B cell (primary cell): ENCODE results near the gene BCDIN3D. TPM values are rescaled to one million over a fixed set of nuclear protein-coding genes. Genes with fewer than 3 reads are reported as not detected.

ENCODE experiments used
- ATAC-seq: fragments of 200-7000 bp; cut with Tn5 transposase; one replicate; pipeline ENCODE4 v1.10.0; 2021; ENCODE audit warnings: low read depth, mild to moderate bottlenecking, moderate number of reproducible peaks, moderate library complexity
- CTCF ChIA-PET: fragments of 350-600 bp; sonication (Branson Sonifier 250); formaldehyde crosslinking; loops from one replicate; lab custom pipeline; 2021; ENCODE audit warnings: antibody characterized with exemption, inconsistent platforms; lab: Charles Lee
- POLR2A ChIA-PET: fragments of 350-600 bp; sonication (Branson Sonifier 250); formaldehyde crosslinking; loops from one replicate; lab custom pipeline; 2021; ENCODE audit warnings: antibody characterized with exemption; lab: Charles Lee
- DNase-seq: peaks from one replicate; pipeline ENCODE4 v3.0.0; 2013
- H2AFZ ChIP-seq: 2 replicates; pipeline ENCODE4 v1.6.1; 2012; ENCODE audit warnings: mild to moderate bottlenecking, low read depth, low read length; ENCODE audit not compliant: insufficient read depth, poor library complexity, severe bottlenecking
- H3K27ac ChIP-seq, 2 donors: 1 replicate in 1 of 2; 2 replicates in 1 of 2; pipeline ENCODE4 v1.5.1; 2012 to 2013; ENCODE audit warnings: low read length in 2 of 2, mild to moderate bottlenecking in 2 of 2, moderate library complexity in 1 of 2
- H3K27me3 ChIP-seq, 4 experiments: fragments of 200-600 bp in 1 of 4; sonication (generic) in 1 of 4; replicated peaks in 1 of 4; 1 replicate in 2 of 4; 2 replicates in 2 of 4; pipeline versions ENCODE4 v1.6.1 to v1.7.0; 2013 to 2016; ENCODE audit warnings: low read length in 3 of 4, mild to moderate bottlenecking in 2 of 4, mixed read lengths in 1 of 4, moderate library complexity in 1 of 4; ENCODE audit not compliant: insufficient read depth in 4 of 4, control insufficient read depth in 3 of 4; ENCODE audit errors: control extremely low read depth in 1 of 4
- H3K36me3 ChIP-seq, 2 experiments: replicated peaks in 1 of 2; 1 replicate in 1 of 2; 2 replicates in 1 of 2; pipeline versions ENCODE4 v1.6.1 to v1.7.1; 2013; ENCODE audit warnings: low read length in 1 of 2; ENCODE audit not compliant: insufficient read depth in 2 of 2, control insufficient read depth in 1 of 2; ENCODE audit errors: control extremely low read depth in 1 of 2, extremely low read depth in 1 of 2
- H3K4me1 ChIP-seq, 2 donors: fragments of 200-600 bp in 1 of 2; sonication (generic) in 1 of 2; 1 replicate in 1 of 2; 2 replicates in 1 of 2; pipeline versions ENCODE4 v1.5.1 to v1.6.1; 2013 to 2017; ENCODE audit warnings: low read length in 2 of 2; ENCODE audit not compliant: control insufficient read depth in 2 of 2, insufficient read depth in 2 of 2
- H3K4me2 ChIP-seq: replicated peaks from 2 replicates; pipeline ENCODE3; 2012; ENCODE audit warnings: mild to moderate bottlenecking, low read depth, low read length; ENCODE audit not compliant: poor library complexity, severe bottlenecking
- H3K4me3 ChIP-seq, 5 experiments: fragments of 200-600 bp in 1 of 5; sonication (generic) in 1 of 5; 1 replicate in 3 of 5; 2 replicates in 2 of 5; pipeline versions ENCODE4 v1.5.1 to v1.7.0; 2011 to 2016; ENCODE audit warnings: low read length in 4 of 5, mild to moderate bottlenecking in 4 of 5, low read depth in 2 of 5, control low read depth in 1 of 5, moderate library complexity in 1 of 5; ENCODE audit not compliant: insufficient read depth in 1 of 5; ENCODE audit errors: control extremely low read depth in 1 of 5, extremely low read depth in 1 of 5
- H3K79me2 ChIP-seq: fragments of 200-600 bp; sonication (generic); one replicate; pipeline ENCODE4 v1.6.0; 2016; ENCODE audit warnings: low read length; ENCODE audit not compliant: control insufficient read depth, insufficient read depth
- H3K9ac ChIP-seq: fragments of 200-600 bp; sonication (generic); 2 replicates; pipeline ENCODE4 v1.6.1; 2017; ENCODE audit warnings: mild to moderate bottlenecking, low read length, moderate library complexity
- H3K9me3 ChIP-seq, 3 donors: one replicate each; pipeline versions ENCODE4 v1.6.1 to v1.7.1; 2013; ENCODE audit warnings: low read length in 2 of 3; ENCODE audit not compliant: control insufficient read depth in 2 of 3, insufficient read depth in 1 of 3; ENCODE audit errors: control extremely low read depth in 1 of 3
- H4K20me1 ChIP-seq: 2 replicates; pipeline ENCODE4 v1.6.0; 2012; ENCODE audit warnings: mild to moderate bottlenecking, low read length; ENCODE audit not compliant: insufficient read depth, control insufficient read depth, poor library complexity, severe bottlenecking
- H3K27ac Mint-ChIP-seq: one replicate; pipeline ENCODE4 v1.8.0; 2021; ENCODE audit warnings: mixed read lengths
- H3K27me3 Mint-ChIP-seq: one replicate; pipeline ENCODE4 v1.8.0; 2021; ENCODE audit warnings: mixed read lengths
- H3K4me1 Mint-ChIP-seq: one replicate; pipeline ENCODE4 v1.8.0; 2021; ENCODE audit warnings: mixed read lengths
- H3K4me3 Mint-ChIP-seq: one replicate; pipeline ENCODE4 v1.8.0; 2021; ENCODE audit warnings: mixed read lengths
- H3K9me3 Mint-ChIP-seq: one replicate; pipeline ENCODE4 v1.8.0; 2022; ENCODE audit warnings: mixed read lengths; ENCODE audit not compliant: insufficient read depth
- EZH2 ChIP-seq: IDR thresholded peaks from 2 replicates; pipeline ENCODE4 v1.6.1; 2012; ENCODE audit warnings: borderline replicate concordance, low read depth, mild to moderate bottlenecking, moderate library complexity, low read length; ENCODE audit not compliant: insufficient read depth, poor library complexity, severe bottlenecking
- WGBS: methylation state at CpG from one replicate; pipeline ENCODE4 v1.1.5; 2013; ENCODE audit warnings: missing lambda C conversion rate; ENCODE audit not compliant: insufficient coverage; 5-methylcytosine and 5-hydroxymethylcytosine counted together
- intact Hi-C: fragments of 100-400 bp; cut with micrococcal nuclease; formaldehyde crosslinking; loops from one replicate; pipeline ENCODE4 v1.10.0; 2022
- polyA plus RNA-seq: library from polyadenylated mRNA; depleted of rRNA; stranded (reverse); fragments of >200 nt; gene quantifications from 2 replicates; pipeline ENCODE4 v1.2.3, GENCODE V29; 2012
- total RNA-seq, 2 donors: library from RNA; stranded (reverse); fragments of 120-200 nt in 1 of 2; gene quantifications; 1 replicate in 1 of 2; 2 replicates in 1 of 2; pipeline versions ENCODE4 v1.2.3 to v1.2.4, GENCODE V29; 2013 to 2022
- TF ChIP-seq, protein P1 (sequence below): fragments of 200-600 bp; IDR thresholded peaks from one replicate; pipeline ENCODE4 v1.8.0; 2022; ENCODE audit warnings: antibody characterized with exemption, mild to moderate bottlenecking

The BCDIN3D gene
- total and polyA plus RNA-seq, 2 donors (not counting 1 experiment from before 2014, with no cell fraction given), result 2.0 to 17.4 TPM

DNA sequence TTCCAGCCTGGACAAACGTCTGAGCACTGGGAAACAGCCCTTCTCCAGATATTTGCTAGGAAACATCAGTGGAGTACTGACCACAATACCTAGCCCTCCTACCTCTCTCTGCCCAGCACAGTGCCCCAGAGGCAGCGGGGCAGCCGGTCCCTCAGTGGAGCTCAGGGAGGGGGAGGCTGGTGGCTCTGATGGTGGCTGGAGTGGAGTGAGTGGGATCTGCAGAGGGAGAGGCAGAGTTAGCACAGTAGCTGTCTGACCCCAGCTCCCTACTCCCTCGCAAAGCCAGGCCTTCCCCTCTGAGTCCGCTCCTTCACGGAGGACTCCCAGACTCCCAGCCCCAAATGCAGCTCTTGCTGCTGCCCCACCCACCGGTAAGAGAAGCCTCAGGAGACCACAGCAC lies 44.7 kb downstream of the BCDIN3D start:
- TF ChIP-seq, protein P1, sequence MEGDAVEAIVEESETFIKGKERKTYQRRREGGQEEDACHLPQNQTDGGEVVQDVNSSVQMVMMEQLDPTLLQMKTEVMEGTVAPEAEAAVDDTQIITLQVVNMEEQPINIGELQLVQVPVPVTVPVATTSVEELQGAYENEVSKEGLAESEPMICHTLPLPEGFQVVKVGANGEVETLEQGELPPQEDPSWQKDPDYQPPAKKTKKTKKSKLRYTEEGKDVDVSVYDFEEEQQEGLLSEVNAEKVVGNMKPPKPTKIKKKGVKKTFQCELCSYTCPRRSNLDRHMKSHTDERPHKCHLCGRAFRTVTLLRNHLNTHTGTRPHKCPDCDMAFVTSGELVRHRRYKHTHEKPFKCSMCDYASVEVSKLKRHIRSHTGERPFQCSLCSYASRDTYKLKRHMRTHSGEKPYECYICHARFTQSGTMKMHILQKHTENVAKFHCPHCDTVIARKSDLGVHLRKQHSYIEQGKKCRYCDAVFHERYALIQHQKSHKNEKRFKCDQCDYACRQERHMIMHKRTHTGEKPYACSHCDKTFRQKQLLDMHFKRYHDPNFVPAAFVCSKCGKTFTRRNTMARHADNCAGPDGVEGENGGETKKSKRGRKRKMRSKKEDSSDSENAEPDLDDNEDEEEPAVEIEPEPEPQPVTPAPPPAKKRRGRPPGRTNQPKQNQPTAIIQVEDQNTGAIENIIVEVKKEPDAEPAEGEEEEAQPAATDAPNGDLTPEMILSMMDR, result no peak
- TF ChIP-seq EZH2, result no peak
- intact Hi-C loops, result no loop called here
- no peaks in the 10 kb centered on the region for H3K79me2 ChIP-seq
- H3K4me1 Mint-ChIP-seq, result no peaks in the 10 kb centered on the region
- no peak for ATAC-seq
- no peak overlapping the region for H3K27ac ChIP-seq
- no peaks in the 10 kb centered on the region for H3K27me3 ChIP-seq
- no peak overlapping the region for H3K4me3 Mint-ChIP-seq
- H3K4me1 ChIP-seq, result no peaks in the 10 kb centered on the region
- H3K36me3 ChIP-seq, result peaks cover 0 to 19% of the 10 kb centered on the region in 2 experiments
- no peak overlapping the region for H3K4me2 ChIP-seq
- ChIA-PET CTCF (interaction anchor here (0.7 kb wide), 1 partner anchor 36 kb away, joined by 3 read pairs; no protein-coding TSS in a partner anchor), POLR2A (no interaction called here)
- H3K27me3 Mint-ChIP-seq, result no peaks in the 10 kb centered on the region
- no peak overlapping the region for H3K27ac Mint-ChIP-seq
- no peak overlapping the region for H3K9ac ChIP-seq
- 92% methylated on average over 2 of the region's 7 CpGs for WGBS
- no peak overlapping the region for H2AFZ ChIP-seq
- no peaks in the 10 kb centered on the region for H3K9me3 Mint-ChIP-seq
- DNase-seq, result no peak
- no peaks in the 10 kb centered on the region for H3K9me3 ChIP-seq
- no peaks in the 10 kb centered on the region for H4K20me1 ChIP-seq
- H3K4me3 ChIP-seq, result no peak overlapping the region

- ChIA-PET CTCF (no interaction called here), POLR2A (no interaction called here)
- H3K27me3 Mint-ChIP-seq, result no peaks in the 10 kb centered on the region
- no peaks in the 10 kb centered on the region for H3K4me1 ChIP-seq
- no peak for TF ChIP-seq EZH2
- TF ChIP-seq, protein P1, result no peak
- peaks cover 0 to 12% of the 10 kb centered on the region in 2 experiments for H3K36me3 ChIP-seq
- DNase-seq (no peak), ATAC-seq (no peak)
- H3K4me1 Mint-ChIP-seq, result no peaks in the 10 kb centered on the region
- H3K9me3 Mint-ChIP-seq, result no peaks in the 10 kb centered on the region
- no peak overlapping the region for H3K9ac ChIP-seq
- H3K27ac ChIP-seq, result no peak overlapping the region
- H2AFZ ChIP-seq, result no peak overlapping the region
- no peaks in the 10 kb centered on the region for H4K20me1 ChIP-seq
- no peak overlapping the region for H3K4me3 ChIP-seq
- no peaks in the 10 kb centered on the region for H3K9me3 ChIP-seq
- no peaks in the 10 kb centered on the region for H3K27me3 ChIP-seq
- WGBS, result 100% methylated on average over 2 of the region's 2 CpGs
- H3K79me2 ChIP-seq, result no peaks in the 10 kb centered on the region
- no peak overlapping the region for H3K4me2 ChIP-seq
- H3K27ac Mint-ChIP-seq, result no peak overlapping the region
- intact Hi-C loops, result no loop called here
- no peak overlapping the region for H3K4me3 Mint-ChIP-seq
Measured at GRCh38 chr12:49797449-49797776, 45.5 kb downstream of the BCDIN3D start.
